HepG2 (cell line): Measurements from ENCODE around the gene CFAP69. TPM values are rescaled to one million over a fixed set of nuclear protein-coding genes. Genes with fewer than 3 reads are reported as not detected.

Experiments
- ARNT2 ChIP-seq: sonication (generic); formaldehyde crosslinking; IDR thresholded peaks from 2 replicates; pipeline ENCODE4 v1.8.0; 2022; ENCODE audit warnings: mild to moderate bottlenecking, low read depth, missing genetic modification reagents, moderate library complexity
- CERS6 ChIP-seq: sonication (generic); formaldehyde crosslinking; IDR thresholded peaks from 2 replicates; pipeline ENCODE4 v1.5.0; 2020; ENCODE audit warnings: missing genetic modification reagents
- EHMT2 ChIP-seq: fragments of 200-600 bp; sonication (generic); IDR thresholded peaks from 2 replicates; pipeline ENCODE4 v1.7.0; 2017; ENCODE audit warnings: antibody characterized with exemption, low read depth, low read length, borderline replicate concordance
- JDP2 ChIP-seq: sonication (generic); formaldehyde crosslinking; IDR thresholded peaks from 2 replicates; pipeline ENCODE4 v1.8.1; 2022; ENCODE audit warnings: missing genetic modification reagents, borderline replicate concordance
- NR3C1 ChIP-seq: sonication (generic); formaldehyde crosslinking; IDR thresholded peaks from 2 replicates; pipeline ENCODE4 v1.4.0; 2020; ENCODE audit warnings: missing genetic modification reagents
- SP140L ChIP-seq: sonication (generic); formaldehyde crosslinking; IDR thresholded peaks from 2 replicates; pipeline ENCODE4 v1.4.0; 2020; ENCODE audit warnings: missing genetic modification reagents, borderline replicate concordance
- SRY ChIP-seq: sonication (generic); formaldehyde crosslinking; IDR thresholded peaks from 2 replicates; pipeline ENCODE4 v1.8.0; 2022; ENCODE audit warnings: mild to moderate bottlenecking, missing genetic modification reagents
- TFE3 ChIP-seq: IDR thresholded peaks from 2 replicates; pipeline ENCODE4 v1.6.1; 2016
- ZBTB7B ChIP-seq: sonication (generic); formaldehyde crosslinking; IDR thresholded peaks from 2 replicates; pipeline ENCODE4 v1.4.0; 2020; ENCODE audit warnings: missing genetic modification reagents
- ZNF260 ChIP-seq: sonication (generic); formaldehyde crosslinking; IDR thresholded peaks from 2 replicates; pipeline ENCODE4 v1.4.0; 2020; ENCODE audit warnings: missing genetic modification reagents, low read depth, mild to moderate bottlenecking, borderline replicate concordance
- ZNF350 ChIP-seq: sonication (generic); formaldehyde crosslinking; IDR thresholded peaks from 2 replicates; pipeline ENCODE4 v1.4.0; 2020; ENCODE audit warnings: mild to moderate bottlenecking, low read depth, missing genetic modification reagents, borderline replicate concordance
- ZNF460 ChIP-seq: sonication (generic); formaldehyde crosslinking; IDR thresholded peaks from 2 replicates; pipeline ENCODE4 v1.5.1; 2020; ENCODE audit warnings: missing genetic modification reagents, mild to moderate bottlenecking, borderline replicate concordance
- ZNF512B ChIP-seq: sonication (generic); formaldehyde crosslinking; IDR thresholded peaks from 2 replicates; pipeline ENCODE4 v1.5.1; 2020; ENCODE audit warnings: missing genetic modification reagents, mild to moderate bottlenecking, borderline replicate concordance
- ZNF530 ChIP-seq: sonication (generic); formaldehyde crosslinking; IDR thresholded peaks from 2 replicates; pipeline ENCODE4 v1.5.0; 2020; ENCODE audit warnings: low read depth, mild to moderate bottlenecking, missing genetic modification reagents
- ZNF674 ChIP-seq: sonication (generic); formaldehyde crosslinking; IDR thresholded peaks from 2 replicates; pipeline ENCODE4 v1.5.0; 2020; ENCODE audit warnings: low read depth, mild to moderate bottlenecking, missing genetic modification reagents
- ZNF776 ChIP-seq: sonication (generic); formaldehyde crosslinking; IDR thresholded peaks from 2 replicates; pipeline ENCODE4 v1.4.0; 2020; ENCODE audit warnings: mild to moderate bottlenecking, missing genetic modification reagents
- ZSCAN22 ChIP-seq: sonication (generic); formaldehyde crosslinking; IDR thresholded peaks from 2 replicates; pipeline ENCODE4 v1.4.0; 2020; ENCODE audit warnings: mild to moderate bottlenecking, missing genetic modification reagents
- polyA plus RNA-seq, 8 experiments: library from polyadenylated mRNA; depleted of rRNA in 3 of 8; stranded (reverse) in 7 of 8; unstranded in 1 of 8; fragments of >200 nt; fragmentation: Illumina TruSeq in 4 of 8; extraction: Trizol in 4 of 8; gene quantifications; 2 replicates each; pipeline versions ENCODE4 v1.2.1 to v1.2.3, GENCODE V29; 2011 to 2016; ENCODE audit warnings: low read depth in 4 of 8, missing spikeins in 1 of 8, mixed read lengths in 1 of 8; ENCODE audit not compliant: insufficient read depth in 1 of 8
- total RNA-seq, 5 experiments: library from RNA; depleted of rRNA; stranded (reverse); fragments of >200 nt; fragmentation: Illumina TruSeq; extraction: Trizol; gene quantifications; 2 replicates each; pipeline ENCODE4 v1.2.3, GENCODE V29; 2016; ENCODE audit warnings: low read depth in 1 of 5
- TF ChIP-seq, protein P1 (sequence below): sonication (generic); formaldehyde crosslinking; IDR thresholded peaks from 2 replicates; pipeline ENCODE4 v1.5.1; 2020; ENCODE audit warnings: mild to moderate bottlenecking, moderate library complexity, missing genetic modification reagents
- TF ChIP-seq, protein P2 (sequence below): sonication (generic); formaldehyde crosslinking; IDR thresholded peaks from 2 replicates; pipeline ENCODE4 v1.4.0; 2020; ENCODE audit warnings: missing genetic modification reagents, mild to moderate bottlenecking, borderline replicate concordance

CFAP69 gene
- total and polyA plus RNA-seq, 2 of the 13 experiments (the other 11 are each of a cell fraction or from before 2014, with no cell fraction given), result 2.2 to 4.0 TPM

GRCh38 chr7:90346336-90347125 lies 101.6 kb downstream of the CFAP69 start, which contains the start of gene GTPBP10 (continued):
- TF ChIP-seq ZNF350 (CRISPR knock-in tag) (peak; percentile 83; the same call in 1 of the 2 replicates), TFE3 (CRISPR knock-in tag) (peak; percentile 70), NR3C1 (no peak), ZBTB7B (no peak), SP140L (no peak), ZNF776 (CRISPR knock-in tag) (no peak), ZNF674 (no peak), ARNT2 (CRISPR knock-in tag) (peak; percentile 77), JDP2 (CRISPR knock-in tag) (no peak), ZNF460 (CRISPR knock-in tag) (no peak; the same call in 1 of the 2 replicates), ZNF512B (CRISPR knock-in tag) (no peak), ZNF260 (CRISPR knock-in tag) (no peak), ZSCAN22 (no peak), SRY (CRISPR knock-in tag) (no peak), ZNF530 (no peak), EHMT2 (peak; percentile 25; the same call in 1 of the 2 replicates), CERS6 (CRISPR knock-in tag) (no peak)
- TF ChIP-seq, protein P1, sequence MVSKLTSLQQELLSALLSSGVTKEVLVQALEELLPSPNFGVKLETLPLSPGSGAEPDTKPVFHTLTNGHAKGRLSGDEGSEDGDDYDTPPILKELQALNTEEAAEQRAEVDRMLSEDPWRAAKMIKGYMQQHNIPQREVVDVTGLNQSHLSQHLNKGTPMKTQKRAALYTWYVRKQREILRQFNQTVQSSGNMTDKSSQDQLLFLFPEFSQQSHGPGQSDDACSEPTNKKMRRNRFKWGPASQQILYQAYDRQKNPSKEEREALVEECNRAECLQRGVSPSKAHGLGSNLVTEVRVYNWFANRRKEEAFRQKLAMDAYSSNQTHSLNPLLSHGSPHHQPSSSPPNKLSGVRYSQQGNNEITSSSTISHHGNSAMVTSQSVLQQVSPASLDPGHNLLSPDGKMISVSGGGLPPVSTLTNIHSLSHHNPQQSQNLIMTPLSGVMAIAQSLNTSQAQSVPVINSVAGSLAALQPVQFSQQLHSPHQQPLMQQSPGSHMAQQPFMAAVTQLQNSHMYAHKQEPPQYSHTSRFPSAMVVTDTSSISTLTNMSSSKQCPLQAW (CRISPR knock-in tag), result peak; percentile 97
- TF ChIP-seq, protein P2, sequence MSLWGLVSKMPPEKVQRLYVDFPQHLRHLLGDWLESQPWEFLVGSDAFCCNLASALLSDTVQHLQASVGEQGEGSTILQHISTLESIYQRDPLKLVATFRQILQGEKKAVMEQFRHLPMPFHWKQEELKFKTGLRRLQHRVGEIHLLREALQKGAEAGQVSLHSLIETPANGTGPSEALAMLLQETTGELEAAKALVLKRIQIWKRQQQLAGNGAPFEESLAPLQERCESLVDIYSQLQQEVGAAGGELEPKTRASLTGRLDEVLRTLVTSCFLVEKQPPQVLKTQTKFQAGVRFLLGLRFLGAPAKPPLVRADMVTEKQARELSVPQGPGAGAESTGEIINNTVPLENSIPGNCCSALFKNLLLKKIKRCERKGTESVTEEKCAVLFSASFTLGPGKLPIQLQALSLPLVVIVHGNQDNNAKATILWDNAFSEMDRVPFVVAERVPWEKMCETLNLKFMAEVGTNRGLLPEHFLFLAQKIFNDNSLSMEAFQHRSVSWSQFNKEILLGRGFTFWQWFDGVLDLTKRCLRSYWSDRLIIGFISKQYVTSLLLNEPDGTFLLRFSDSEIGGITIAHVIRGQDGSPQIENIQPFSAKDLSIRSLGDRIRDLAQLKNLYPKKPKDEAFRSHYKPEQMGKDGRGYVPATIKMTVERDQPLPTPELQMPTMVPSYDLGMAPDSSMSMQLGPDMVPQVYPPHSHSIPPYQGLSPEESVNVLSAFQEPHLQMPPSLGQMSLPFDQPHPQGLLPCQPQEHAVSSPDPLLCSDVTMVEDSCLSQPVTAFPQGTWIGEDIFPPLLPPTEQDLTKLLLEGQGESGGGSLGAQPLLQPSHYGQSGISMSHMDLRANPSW (CRISPR knock-in tag), result no peak
